ENCODE results near the gene SLC2A5. TPM values are rescaled to one million over a fixed set of nuclear protein-coding genes. Genes with fewer than 3 reads are reported as not detected.
"Not testable (repeated sequence)": the region's sequence is repeated elsewhere in the genome, so short reads cannot be mapped to it uniquely, and the experiment has no call there.

The SLC2A5 gene
- total RNA-seq, 3 donors from 2014 or later, result 2.3 to 2.8 (median 2.7) TPM

DNA sequence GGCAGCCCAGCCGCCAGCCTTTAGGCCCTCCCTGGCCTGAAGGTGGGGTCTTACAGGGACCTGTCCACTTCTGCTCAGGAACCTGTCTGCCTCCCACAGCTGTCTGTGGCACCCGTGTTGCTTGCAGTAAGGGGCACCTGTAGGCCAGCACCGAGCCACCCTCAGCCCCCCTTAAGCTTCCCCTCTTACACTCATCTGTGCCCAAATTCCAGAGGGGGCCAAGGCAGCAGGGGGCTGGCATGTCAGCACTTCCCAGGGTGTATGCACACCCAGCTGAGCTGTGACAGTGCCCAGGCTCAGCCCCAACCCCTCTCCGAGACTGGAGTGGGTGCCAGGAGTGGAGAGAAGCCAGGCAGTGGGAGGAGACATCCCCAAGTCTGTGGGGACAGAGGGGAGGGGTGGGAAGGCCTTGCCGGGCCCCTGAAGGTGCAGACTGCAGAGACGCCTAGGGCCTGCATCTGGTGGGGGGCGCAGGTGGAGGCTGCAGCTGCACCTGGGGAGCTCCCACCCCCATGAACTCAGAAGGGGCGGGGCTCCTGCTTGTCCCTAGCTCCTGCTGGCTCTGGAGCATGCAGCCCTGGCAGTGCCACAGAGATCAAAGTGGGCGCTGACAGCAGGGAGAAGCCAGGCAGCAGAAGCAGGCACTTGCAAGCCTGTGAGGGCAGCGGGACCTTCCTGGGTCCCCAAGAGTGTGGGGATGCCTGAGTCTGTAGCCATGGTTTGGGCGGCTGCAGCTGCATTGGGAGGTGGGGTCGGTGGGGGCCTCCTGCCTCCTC, 37.8 kb downstream of the SLC2A5 start:
- H3K27me3 ChIP-seq, result no peaks in the 10 kb centered on the region
- TF ChIP-seq, protein P1, sequence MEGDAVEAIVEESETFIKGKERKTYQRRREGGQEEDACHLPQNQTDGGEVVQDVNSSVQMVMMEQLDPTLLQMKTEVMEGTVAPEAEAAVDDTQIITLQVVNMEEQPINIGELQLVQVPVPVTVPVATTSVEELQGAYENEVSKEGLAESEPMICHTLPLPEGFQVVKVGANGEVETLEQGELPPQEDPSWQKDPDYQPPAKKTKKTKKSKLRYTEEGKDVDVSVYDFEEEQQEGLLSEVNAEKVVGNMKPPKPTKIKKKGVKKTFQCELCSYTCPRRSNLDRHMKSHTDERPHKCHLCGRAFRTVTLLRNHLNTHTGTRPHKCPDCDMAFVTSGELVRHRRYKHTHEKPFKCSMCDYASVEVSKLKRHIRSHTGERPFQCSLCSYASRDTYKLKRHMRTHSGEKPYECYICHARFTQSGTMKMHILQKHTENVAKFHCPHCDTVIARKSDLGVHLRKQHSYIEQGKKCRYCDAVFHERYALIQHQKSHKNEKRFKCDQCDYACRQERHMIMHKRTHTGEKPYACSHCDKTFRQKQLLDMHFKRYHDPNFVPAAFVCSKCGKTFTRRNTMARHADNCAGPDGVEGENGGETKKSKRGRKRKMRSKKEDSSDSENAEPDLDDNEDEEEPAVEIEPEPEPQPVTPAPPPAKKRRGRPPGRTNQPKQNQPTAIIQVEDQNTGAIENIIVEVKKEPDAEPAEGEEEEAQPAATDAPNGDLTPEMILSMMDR (IDR thresholded peaks at IDR 0.05), result no peak
- TF ChIP-seq POLR2A (IDR thresholded peaks at IDR 0.05) (no peak), POLR2AphosphoS5 (IDR thresholded peaks at IDR 0.05) (no peak)
- intact Hi-C loops (cut with DNase I; ENCODE audit: low total_unique reads), result no loop called here
- no peak overlapping the region for H3K4me3 ChIP-seq
- peaks cover 17 to 21% of the 10 kb centered on the region in 2 donors for H3K9me3 ChIP-seq
- no peak for DNase-seq (ENCODE audit: low spot score in 2 of 2)
- H3K4me1 ChIP-seq, result no peaks in the 10 kb centered on the region
- H3K36me3 ChIP-seq, result no peaks in the 10 kb centered on the region
- H3K27ac ChIP-seq, result no peak overlapping the region

GRCh38 chr1:9031077-9031476, 38.4 kb downstream of the SLC2A5 start:
- H3K36me3 ChIP-seq, result not testable (repeated sequence)

DNA sequence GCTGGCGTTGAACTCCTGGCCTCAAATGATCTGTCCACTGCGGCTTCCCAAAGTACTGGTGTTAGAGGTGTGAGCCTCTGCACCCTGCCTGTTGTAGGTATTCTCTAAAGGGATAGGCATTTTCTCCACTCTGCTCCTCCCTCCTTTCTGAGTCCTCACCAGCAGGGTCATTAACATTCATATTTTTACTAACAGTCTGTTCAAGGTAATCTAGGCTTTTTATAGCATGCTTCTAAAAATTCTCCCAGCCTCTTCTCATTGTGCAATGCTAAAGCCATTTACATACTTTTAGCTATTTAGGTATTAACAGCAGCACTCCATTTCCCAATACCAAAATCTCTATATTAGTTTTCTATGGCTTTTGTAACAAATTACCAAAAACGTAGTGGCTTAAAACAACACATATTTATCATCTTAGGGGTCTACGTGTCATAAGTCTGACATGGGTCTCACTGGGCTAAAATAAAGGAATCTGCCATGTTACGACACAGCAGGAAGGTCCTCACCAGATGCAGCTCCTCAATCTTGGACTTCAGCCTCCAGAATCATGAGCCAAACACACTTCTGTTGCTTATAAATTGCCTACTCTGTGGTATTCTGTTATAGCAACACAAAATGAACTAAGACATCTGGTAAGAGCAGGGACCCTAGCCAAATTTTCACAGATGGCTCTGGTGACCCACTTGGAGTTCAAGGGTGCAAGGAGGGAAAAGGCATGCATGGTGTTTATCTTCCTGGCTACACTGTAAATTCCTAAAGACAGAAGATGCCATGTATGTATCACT, 40.3 kb downstream of the SLC2A5 start:
- DNase-seq (ENCODE audit: low spot score in 2 of 2), result no peak
- intact Hi-C loops (cut with DNase I; ENCODE audit: low total_unique reads), result no loop called here
- Histone ChIP-seq H3K9me3 (peaks cover 7 to 13% of the 10 kb centered on the region in 2 donors), H3K27ac (no peak overlapping the region), H3K4me1 (no peaks in the 10 kb centered on the region), H3K27me3 (no peaks in the 10 kb centered on the region), H3K4me3 (no peak overlapping the region), H3K36me3 (no peaks in the 10 kb centered on the region)
- TF ChIP-seq POLR2AphosphoS5 (IDR thresholded peaks at IDR 0.05), result no peak
- TF ChIP-seq, protein P1 (IDR thresholded peaks at IDR 0.05), result no peak
- no peak for TF ChIP-seq POLR2A (IDR thresholded peaks at IDR 0.05)

More at GRCh38 chr1:9031077-9031476, 38.4 kb downstream of the SLC2A5 start:
- H3K27ac ChIP-seq; DNase-seq (ENCODE audit: low spot score in 2 of 2); H3K4me3 ChIP-seq; H3K27me3 ChIP-seq; H3K4me1 ChIP-seq; intact Hi-C loops (cut with DNase I; ENCODE audit: low total_unique reads): not testable (repeated sequence)
- H3K9me3 ChIP-seq, result peaks cover 17 to 21% of the 10 kb centered on the region in 2 donors

DNA sequence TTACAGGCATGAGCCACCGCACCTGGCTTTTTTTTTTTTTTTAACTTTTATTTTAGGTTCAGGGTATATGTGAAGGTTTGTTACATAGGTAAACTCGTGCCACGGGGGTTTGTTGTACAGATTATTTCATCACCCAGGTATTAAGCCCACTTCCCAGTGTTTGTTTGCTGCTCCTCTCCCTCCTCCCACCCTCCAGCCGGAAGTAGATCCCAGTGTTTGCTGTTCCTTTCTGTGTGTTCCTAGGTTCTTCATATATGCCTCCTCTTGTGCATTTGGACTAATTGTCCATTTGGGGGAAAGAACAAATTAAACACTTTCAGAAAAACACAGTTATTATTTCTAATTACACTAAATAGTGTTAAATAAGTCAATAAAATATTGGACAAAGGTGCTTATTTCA, 42.1 kb downstream of the SLC2A5 start:
- H3K27ac ChIP-seq, result no peak overlapping the region
- TF ChIP-seq, protein P1 (IDR thresholded peaks at IDR 0.05), result no peak
- TF ChIP-seq POLR2AphosphoS5 (IDR thresholded peaks at IDR 0.05) (no peak), POLR2A (IDR thresholded peaks at IDR 0.05) (no peak)
- H3K36me3 ChIP-seq, result no peaks in the 10 kb centered on the region
- intact Hi-C loops (cut with DNase I; ENCODE audit: low total_unique reads), result no loop called here
- peaks cover 7 to 13% of the 10 kb centered on the region in 2 donors for H3K9me3 ChIP-seq
- H3K4me3 ChIP-seq, result no peak overlapping the region
- H3K4me1 ChIP-seq, result no peaks in the 10 kb centered on the region
- no peaks in the 10 kb centered on the region for H3K27me3 ChIP-seq
- DNase-seq (ENCODE audit: low spot score in 2 of 2), result no peak

- Histone ChIP-seq H3K4me3 (no peak overlapping the region), H3K27ac (no peak overlapping the region), H3K27me3 (no peaks in the 10 kb centered on the region), H3K36me3 (no peaks in the 10 kb centered on the region), H3K4me1 (no peaks in the 10 kb centered on the region), H3K9me3 (no peaks in the 10 kb centered on the region)
- DNase-seq (ENCODE audit: low spot score in 2 of 2), result no peak
- no peak for TF ChIP-seq POLR2A (IDR thresholded peaks at IDR 0.05)
- TF ChIP-seq POLR2AphosphoS5 (IDR thresholded peaks at IDR 0.05), result no peak
- TF ChIP-seq, protein P1 (IDR thresholded peaks at IDR 0.05), result no peak
- intact Hi-C loops (cut with DNase I; ENCODE audit: low total_unique reads), result no loop called here
Observed at GRCh38 chr1:9025449-9025848, 44.0 kb downstream of the SLC2A5 start.
